ENCODE results near the gene TMEM117. TPM values are rescaled to one million over a fixed set of nuclear protein-coding genes. Genes with fewer than 3 reads are reported as not detected.
A peak's percentile ranks its signal among the peaks of the same experiment; 100 is the strongest.

The TMEM117 gene
- total and polyA plus RNA-seq, 11 donors = 3.7 to 13.5 (median 7.3) TPM

- H3K27me3 ChIP-seq = no peaks in the 10 kb centered on the region
- WGBS, 4 donors = 57 to 62% (median 60%) methylated on average over 2 of the region's 2 CpGs
- no peaks in the 10 kb centered on the region for H3K36me3 ChIP-seq
- ATAC-seq = no peak
- H3K9me3 ChIP-seq = peaks cover 0 to under 1% (median 0%) of the 10 kb centered on the region in 12 donors
- no peak overlapping the region for H3K4me3 ChIP-seq
- H3K27ac ChIP-seq = no peak overlapping the region
- H3K4me1 ChIP-seq = peaks cover 0 to 21% (median 9%) of the 10 kb centered on the region in 12 donors
- intact Hi-C loops (cut with DNase I) = no loop called here
- TF ChIP-seq POLR2A (IDR thresholded peaks at IDR 0.05) (no peak), CTCF (IDR thresholded peaks at IDR 0.05) (no peak)
- no peak for DNase-seq
Observed at GRCh38 chr12:43973385-43973784, 137.5 kb downstream of the TMEM117 start.

- TF ChIP-seq CTCF (IDR thresholded peaks at IDR 0.05) (no peak), POLR2A (IDR thresholded peaks at IDR 0.05) (no peak)
- intact Hi-C loops (cut with DNase I) = no loop called here
- ATAC-seq = no peak
- H3K27ac ChIP-seq = no peak overlapping the region
- DNase-seq = no peak
- no peaks in the 10 kb centered on the region for H3K36me3 ChIP-seq
- H3K4me1 ChIP-seq = peaks cover 0 to 21% (median 9%) of the 10 kb centered on the region in 12 donors
- WGBS, 4 donors = 45 to 59% (median 48%) methylated on average over 1 of the region's 1 CpG
- no peak overlapping the region for H3K4me3 ChIP-seq
- peaks cover 0 to 6% (median 0%) of the 10 kb centered on the region in 12 donors for H3K9me3 ChIP-seq
- no peaks in the 10 kb centered on the region for H3K27me3 ChIP-seq
Observed at GRCh38 chr12:43973993-43974392, 138.1 kb downstream of the TMEM117 start.

- no peak for TF ChIP-seq POLR2A (IDR thresholded peaks at IDR 0.05)
- no peak for TF ChIP-seq CTCF (IDR thresholded peaks at IDR 0.05)
- Histone ChIP-seq H3K4me1 (peaks cover 0 to 21% (median 9%) of the 10 kb centered on the region in 12 donors), H3K36me3 (no peaks in the 10 kb centered on the region), H3K27me3 (no peaks in the 10 kb centered on the region), H3K9me3 (peaks cover 0 to 14% (median 0%) of the 10 kb centered on the region in 12 donors), H3K4me3 (no peak overlapping the region), H3K27ac (no peak overlapping the region)
- no peak for DNase-seq
- intact Hi-C loops (cut with DNase I) = no loop called here
- ATAC-seq = peak in 3 of 4 donors; percentile 34 to 60 (median 42)
- WGBS, 4 donors = 85 to 89% (median 88%) methylated on average over 3 of the region's 3 CpGs
Observed at GRCh38 chr12:43976027-43976426, 140.1 kb downstream of the TMEM117 start.

- ATAC-seq (no peak), DNase-seq (no peak)
- no peak overlapping the region for H3K4me3 ChIP-seq
- WGBS, 4 donors = 92 to 100% (median 93%) methylated on average over 2 of the region's 2 CpGs
- H3K4me1 ChIP-seq = peaks cover 0 to 16% (median 6%) of the 10 kb centered on the region in 12 donors
- no peak for TF ChIP-seq POLR2A (IDR thresholded peaks at IDR 0.05)
- TF ChIP-seq CTCF (IDR thresholded peaks at IDR 0.05) = no peak
- peaks cover 0 to 14% (median 0%) of the 10 kb centered on the region in 12 donors for H3K9me3 ChIP-seq
- no peak overlapping the region for H3K27ac ChIP-seq
- H3K27me3 ChIP-seq = no peaks in the 10 kb centered on the region
- intact Hi-C loops (cut with DNase I) = no loop called here
- H3K36me3 ChIP-seq = no peaks in the 10 kb centered on the region
Observed at GRCh38 chr12:43978556-43978955, 142.7 kb downstream of the TMEM117 start.
